HG02938 (cell line): ENCODE results near the gene COPS7A.

Source experiments
- ATAC-seq: cut with Tn5 transposase; IDR thresholded peaks from one replicate; pipeline ENCODE4 v1.9.1; 2021; ENCODE audit warnings: mild to moderate bottlenecking, moderate library complexity; ENCODE audit not compliant: unreplicated experiment

The COPS7A gene

GRCh38 chr12:6768990-6769389 lies 45.1 kb downstream of the COPS7A start:
- ATAC-seq: no peak

- ATAC-seq: no peak
These were observed 45.8 kb downstream of the COPS7A start for GRCh38 chr12:6769666-6770065.

GRCh38 chr12:6770094-6770493 lies 46.2 kb downstream of the COPS7A start:
- ATAC-seq: no peak

- ATAC-seq: no peak
These were observed 46.8 kb downstream of the COPS7A start for GRCh38 chr12:6770600-6770999.

GRCh38 chr12:6771091-6771495 lies 47.2 kb downstream of the COPS7A start:
- no peak for ATAC-seq

GRCh38 chr12:6771509-6772330 lies 47.9 kb downstream of the COPS7A start:
- no peak for ATAC-seq

GRCh38 chr12:6772331-6772695 lies 48.5 kb downstream of the COPS7A start, which contains the start of gene LAG3:
LAG3 (plus strand) TSS chr12:6772520; CDS start chr12:6772853, 333 bp downstream.
- no peak for ATAC-seq

- no peak for ATAC-seq
These were observed 49.1 kb downstream of the COPS7A start for GRCh38 chr12:6772726-6773589.

GRCh38 chr12:6773590-6774351 lies 49.9 kb downstream of the COPS7A start:
- ATAC-seq: no peak

GRCh38 chr12:6774499-6775062 lies 50.7 kb downstream of the COPS7A start:
- no peak for ATAC-seq

GRCh38 chr12:6775185-6776174 lies 51.6 kb downstream of the COPS7A start:
- no peak for ATAC-seq

- ATAC-seq: no peak
These were observed 53.5 kb downstream of the COPS7A start for GRCh38 chr12:6777386-6777785.

- no peak for ATAC-seq
These were observed 54.3 kb downstream of the COPS7A start for GRCh38 chr12:6778217-6778573.

- no peak for ATAC-seq
These were observed 55.0 kb downstream of the COPS7A start for GRCh38 chr12:6778574-6779550.

GRCh38 chr12:6779708-6780432 lies 56.0 kb downstream of the COPS7A start:
- ATAC-seq: no peak

GRCh38 chr12:6780573-6780972 lies 56.7 kb downstream of the COPS7A start:
- no peak for ATAC-seq
